ENCODE results near the gene DLG2.
A peak's percentile ranks its signal among the peaks of the same experiment; 100 is the strongest.
"Not testable (repeated sequence)": the region's sequence is repeated elsewhere in the genome, so short reads cannot be mapped to it uniquely, and the experiment has no call there.

Gene DLG2

GRCh38 chr11:85123752-85124231 is 503.4 kb downstream of the DLG2 start:
- TF ChIP-seq CTCF (IDR thresholded peaks at IDR 0.05; ENCODE audit: low read depth, low read length): no peak

GRCh38 chr11:85118151-85118550 is 509.0 kb downstream of the DLG2 start:
- TF ChIP-seq CTCF (IDR thresholded peaks at IDR 0.05; ENCODE audit: low read depth, low read length): no peak
- peak in 1 of 2 donors; percentile 14 for DNase-seq (ENCODE audit: low read depth in 2 of 2)
- no peak overlapping the region for H3K4me3 ChIP-seq (replicated peaks in 1 of 2; ENCODE audit: low read depth in 2 of 2, low read length in 2 of 2)

More at GRCh38 chr11:85123752-85124231, 503.4 kb downstream of the DLG2 start:
- no peak for DNase-seq (ENCODE audit: low read depth in 2 of 2)
- no peak overlapping the region for H3K4me3 ChIP-seq (replicated peaks in 1 of 2; ENCODE audit: low read depth in 2 of 2, low read length in 2 of 2)

- no peak for TF ChIP-seq CTCF (IDR thresholded peaks at IDR 0.05; ENCODE audit: low read depth, low read length)
- H3K4me3 ChIP-seq (replicated peaks in 1 of 2; ENCODE audit: low read depth in 2 of 2, low read length in 2 of 2): no peak overlapping the region
- DNase-seq (ENCODE audit: low read depth in 2 of 2): peak in 1 of 2 donors; percentile 8
Measured at GRCh38 chr11:85115798-85116197, 511.3 kb downstream of the DLG2 start.

GRCh38 chr11:85114786-85115185 is 512.4 kb downstream of the DLG2 start:
- no peak for TF ChIP-seq CTCF (IDR thresholded peaks at IDR 0.05; ENCODE audit: low read depth, low read length)
- H3K4me3 ChIP-seq (replicated peaks in 1 of 2; ENCODE audit: low read depth in 2 of 2, low read length in 2 of 2): no peak overlapping the region
- DNase-seq (ENCODE audit: low read depth in 2 of 2): peak in 1 of 2 donors; percentile 39

- not testable (repeated sequence) for H3K4me3 ChIP-seq (replicated peaks in 1 of 2; ENCODE audit: low read depth in 2 of 2, low read length in 2 of 2); DNase-seq (ENCODE audit: low read depth in 2 of 2)
Measured at GRCh38 chr11:85110246-85110645, 516.9 kb downstream of the DLG2 start.

- no peak for TF ChIP-seq CTCF (IDR thresholded peaks at IDR 0.05; ENCODE audit: low read depth, low read length)
- H3K4me3 ChIP-seq (replicated peaks in 1 of 2; ENCODE audit: low read depth in 2 of 2, low read length in 2 of 2): no peak overlapping the region
- DNase-seq (ENCODE audit: low read depth in 2 of 2): no peak
Measured at GRCh38 chr11:85109141-85109540, 518.0 kb downstream of the DLG2 start.

GRCh38 chr11:85105868-85106267 is 521.3 kb downstream of the DLG2 start:
- no peak overlapping the region for H3K4me3 ChIP-seq (replicated peaks in 1 of 2; ENCODE audit: low read depth in 2 of 2, low read length in 2 of 2)
- DNase-seq (ENCODE audit: low read depth in 2 of 2): no peak
- TF ChIP-seq CTCF (IDR thresholded peaks at IDR 0.05; ENCODE audit: low read depth, low read length): no peak
